Activated CD4-positive, alpha-beta memory T cell treated with anti-CD3 and anti-CD28 coated beads for 36 hours (primary cell): Measurements from ENCODE around the gene EDEM2. TPM values are rescaled to one million over a fixed set of nuclear protein-coding genes. Genes with fewer than 3 reads are reported as not detected.
"Not testable (repeated sequence)": the region's sequence is repeated elsewhere in the genome, so short reads cannot be mapped to it uniquely, and the experiment has no call there.

ENCODE experiments used
- CTCF ChIA-PET: fragments of 350-600 bp; sonication (Branson Sonifier 250); formaldehyde crosslinking; loops from one replicate; lab custom pipeline; 2021; ENCODE audit warnings: antibody characterized with exemption, inconsistent platforms; lab: Charles Lee
- POLR2A ChIA-PET: fragments of 350-600 bp; sonication (Branson Sonifier 250); formaldehyde crosslinking; loops from one replicate; lab custom pipeline; 2021; ENCODE audit warnings: antibody characterized with exemption; lab: Charles Lee
- DNase-seq: peaks from one replicate; pipeline ENCODE4 v3.0.0-alpha.2; 2020
- H3K27ac Mint-ChIP-seq: one replicate; pipeline ENCODE4 v1.8.0; 2021; ENCODE audit warnings: mixed read lengths
- H3K27me3 Mint-ChIP-seq: one replicate; pipeline ENCODE4 v1.8.0; 2021; ENCODE audit warnings: mixed read lengths
- H3K36me3 Mint-ChIP-seq: one replicate; pipeline ENCODE4 v1.8.0; 2021; ENCODE audit warnings: mixed read lengths
- H3K4me1 Mint-ChIP-seq: one replicate; pipeline ENCODE4 v1.8.0; 2021; ENCODE audit warnings: low read depth, mixed read lengths
- H3K4me3 Mint-ChIP-seq: one replicate; pipeline ENCODE4 v1.8.0; 2021; ENCODE audit warnings: mild to moderate bottlenecking, mixed read lengths
- H3K9me3 Mint-ChIP-seq: one replicate; pipeline ENCODE4 v1.8.0; 2021; ENCODE audit warnings: mixed read lengths
- intact Hi-C: fragments of 100-400 bp; cut with micrococcal nuclease; formaldehyde crosslinking; loops from one replicate; pipeline ENCODE4 v1.15.1; 2023
- total RNA-seq, 2 experiments: library from RNA; stranded (reverse); gene quantifications; one replicate each; pipeline ENCODE4 v1.2.3, GENCODE V29; 2021

EDEM2 gene
- total RNA-seq, 2 experiments from 2014 or later, result 17.3 to 19.9 TPM

DNA sequence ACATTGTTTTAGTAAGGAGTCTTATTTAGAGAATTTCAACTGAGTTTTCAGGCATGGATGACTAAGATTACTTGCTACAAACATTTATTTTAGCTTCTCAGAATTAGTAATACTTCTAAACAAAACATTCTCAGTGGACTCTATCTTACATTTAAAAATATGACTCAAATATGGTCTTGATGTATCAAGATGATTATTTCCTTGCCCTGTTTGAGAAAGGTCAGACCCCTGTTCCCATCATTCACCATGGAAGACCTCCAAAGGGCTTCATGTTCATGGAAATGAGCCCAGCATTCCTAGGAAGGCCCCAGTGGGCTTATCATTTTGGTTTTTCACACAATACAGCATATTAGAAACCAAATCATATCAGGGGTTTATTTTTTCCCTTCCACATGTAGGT is 29.9 kb downstream of the EDEM2 start:
- Mint-ChIP-seq H3K4me3 (no peak overlapping the region), H3K9me3 (no peaks in the 10 kb centered on the region), H3K27ac (peak overlapping the region; percentile 81), H3K36me3 (peaks cover 33% of the 10 kb centered on the region), H3K27me3 (no peaks in the 10 kb centered on the region), H3K4me1 (peaks cover 7% of the 10 kb centered on the region)
- no peak for DNase-seq
- ChIA-PET POLR2A (no interaction called here), CTCF (no interaction called here)
- intact Hi-C loops, result no loop called here

DNA sequence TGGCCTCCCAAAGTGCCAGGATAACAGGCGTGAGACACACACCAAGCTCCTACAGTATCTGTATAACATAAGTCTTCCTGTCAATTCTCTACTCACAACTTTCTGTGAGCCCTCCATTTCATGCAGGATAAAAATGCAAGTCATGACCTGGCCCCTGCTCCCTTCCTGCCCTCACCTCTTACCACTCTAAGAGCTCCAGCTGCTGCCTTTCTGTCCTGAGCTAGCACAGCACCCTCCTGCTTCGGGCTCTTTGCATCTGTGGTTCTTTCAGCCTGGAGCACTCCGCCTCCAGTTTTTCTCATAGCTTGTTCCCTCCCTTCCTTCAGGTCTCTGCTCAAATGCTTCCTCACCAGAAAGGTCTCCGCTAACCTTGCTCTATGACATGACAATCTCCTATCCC is 30.9 kb downstream of the EDEM2 start:
- ChIA-PET POLR2A (interaction anchor here (0.6 kb wide), 1 partner anchor 759 kb away, joined by 4 read pairs; no protein-coding TSS in a partner anchor), CTCF (interaction anchor here (1.5 kb wide), 1 partner anchor 20 kb away, joined by 9 read pairs; no protein-coding TSS in a partner anchor)
- H3K27me3 Mint-ChIP-seq, result no peaks in the 10 kb centered on the region
- peaks cover 11% of the 10 kb centered on the region for H3K4me1 Mint-ChIP-seq
- peaks cover 27% of the 10 kb centered on the region for H3K36me3 Mint-ChIP-seq
- H3K4me3 Mint-ChIP-seq, result no peak overlapping the region
- DNase-seq, result no peak
- intact Hi-C loops, result no loop called here
- peak overlapping the region; percentile 26 for H3K27ac Mint-ChIP-seq
- H3K9me3 Mint-ChIP-seq, result no peaks in the 10 kb centered on the region

GRCh38 chr20:35115606-35116005 is 31.5 kb downstream of the EDEM2 start:
- no peaks in the 10 kb centered on the region for H3K9me3 Mint-ChIP-seq
- H3K4me3 Mint-ChIP-seq, result no peak overlapping the region
- H3K36me3 Mint-ChIP-seq, result peaks cover 25% of the 10 kb centered on the region
- H3K27me3 Mint-ChIP-seq, result no peaks in the 10 kb centered on the region
- ChIA-PET CTCF (interaction anchor here (1.5 kb wide), 1 partner anchor 20 kb away, joined by 9 read pairs; no protein-coding TSS in a partner anchor), POLR2A (interaction anchor here (0.6 kb wide), 1 partner anchor 760 kb away, joined by 4 read pairs; no protein-coding TSS in a partner anchor)
- no peak for DNase-seq
- H3K4me1 Mint-ChIP-seq, result peaks cover 12% of the 10 kb centered on the region
- intact Hi-C loops, result no loop called here
- no peak overlapping the region for H3K27ac Mint-ChIP-seq

- POLR2A ChIA-PET, H3K9me3 Mint-ChIP-seq, CTCF ChIA-PET, intact Hi-C loops, H3K4me1 Mint-ChIP-seq, DNase-seq, H3K27me3 Mint-ChIP-seq, H3K4me3 Mint-ChIP-seq, H3K27ac Mint-ChIP-seq: not testable (repeated sequence)
- H3K36me3 Mint-ChIP-seq, result peaks cover 13% of the 10 kb centered on the region
Observed at GRCh38 chr20:35112276-35112675, 34.9 kb downstream of the EDEM2 start.

- peaks cover 6% of the 10 kb centered on the region for H3K4me1 Mint-ChIP-seq
Observed at GRCh38 chr20:35111141-35111888, 35.8 kb downstream of the EDEM2 start.

GRCh38 chr20:35108921-35109320 is 38.2 kb downstream of the EDEM2 start:
- peaks cover 6% of the 10 kb centered on the region for H3K4me1 Mint-ChIP-seq
- no peak overlapping the region for H3K4me3 Mint-ChIP-seq
- POLR2A ChIA-PET, result no interaction called here
- no peak overlapping the region for H3K27ac Mint-ChIP-seq
- no peak for DNase-seq
- CTCF ChIA-PET, result no interaction called here
- no peaks in the 10 kb centered on the region for H3K27me3 Mint-ChIP-seq
- no peaks in the 10 kb centered on the region for H3K36me3 Mint-ChIP-seq
- no peaks in the 10 kb centered on the region for H3K9me3 Mint-ChIP-seq
- intact Hi-C loops, result no loop called here

More at GRCh38 chr20:35111141-35111888, 35.8 kb downstream of the EDEM2 start:
- CTCF ChIA-PET, result interaction anchor here (2.3 kb wide), 1 partner anchor 15 kb away, joined by 11 read pairs; no protein-coding TSS in a partner anchor
- no peak overlapping the region for H3K4me3 Mint-ChIP-seq
- POLR2A ChIA-PET, result interaction anchor here (0.5 kb wide), 1 partner anchor 14 kb away, joined by 3 read pairs; no protein-coding TSS in a partner anchor
- intact Hi-C loops, result no loop called here
- H3K27ac Mint-ChIP-seq, result no peak overlapping the region
- H3K9me3 Mint-ChIP-seq, result no peaks in the 10 kb centered on the region
- peaks cover 10% of the 10 kb centered on the region for H3K36me3 Mint-ChIP-seq
- no peak for DNase-seq
- no peaks in the 10 kb centered on the region for H3K27me3 Mint-ChIP-seq

- no peak for DNase-seq
- Mint-ChIP-seq H3K27me3 (no peaks in the 10 kb centered on the region), H3K4me3 (no peak overlapping the region), H3K36me3 (no peaks in the 10 kb centered on the region), H3K9me3 (no peaks in the 10 kb centered on the region), H3K4me1 (peaks cover 6% of the 10 kb centered on the region), H3K27ac (no peak overlapping the region)
- intact Hi-C loops, result no loop called here
- CTCF ChIA-PET, result no interaction called here
- POLR2A ChIA-PET, result no interaction called here
Observed at GRCh38 chr20:35106827-35107380, 40.2 kb downstream of the EDEM2 start.

DNA sequence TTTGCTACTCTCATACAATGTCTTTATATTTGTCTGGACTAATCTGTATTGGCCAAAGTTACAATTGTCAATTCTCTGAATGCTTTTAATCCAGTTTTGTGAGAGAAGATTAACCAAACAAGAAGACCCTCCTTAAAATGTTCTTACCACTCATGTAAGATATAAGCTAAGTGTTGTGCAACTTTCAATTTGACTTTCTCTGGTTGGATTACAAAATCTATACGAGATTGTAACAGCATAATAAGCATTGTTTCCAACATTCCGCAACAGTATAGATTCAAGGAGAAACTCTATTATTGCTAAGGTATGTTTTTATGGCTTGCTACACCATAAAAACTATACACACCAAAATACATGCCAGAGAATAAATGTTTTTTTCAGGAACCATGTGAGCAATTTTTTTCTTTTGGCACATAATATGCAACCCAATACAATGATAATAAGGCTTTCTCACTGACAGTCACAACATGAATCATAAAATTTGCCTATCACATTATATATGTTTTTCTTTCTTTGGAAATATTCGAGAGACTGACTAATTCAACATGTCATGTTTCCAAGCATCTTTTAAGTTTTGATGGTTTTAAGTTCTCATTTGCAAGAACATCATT is 42.3 kb downstream of the EDEM2 start:
- intact Hi-C loops, result no loop called here
- CTCF ChIA-PET, result no interaction called here
- POLR2A ChIA-PET, result no interaction called here
- no peaks in the 10 kb centered on the region for H3K36me3 Mint-ChIP-seq
- H3K9me3 Mint-ChIP-seq, result no peaks in the 10 kb centered on the region
- DNase-seq, result no peak
- no peak overlapping the region for H3K4me3 Mint-ChIP-seq
- H3K4me1 Mint-ChIP-seq, result no peaks in the 10 kb centered on the region
- H3K27me3 Mint-ChIP-seq, result peaks cover 4% of the 10 kb centered on the region
- no peak overlapping the region for H3K27ac Mint-ChIP-seq

GRCh38 chr20:35101620-35102019 is 45.5 kb downstream of the EDEM2 start:
- CTCF ChIA-PET, result no interaction called here
- peaks cover 4% of the 10 kb centered on the region for H3K27me3 Mint-ChIP-seq

DNA sequence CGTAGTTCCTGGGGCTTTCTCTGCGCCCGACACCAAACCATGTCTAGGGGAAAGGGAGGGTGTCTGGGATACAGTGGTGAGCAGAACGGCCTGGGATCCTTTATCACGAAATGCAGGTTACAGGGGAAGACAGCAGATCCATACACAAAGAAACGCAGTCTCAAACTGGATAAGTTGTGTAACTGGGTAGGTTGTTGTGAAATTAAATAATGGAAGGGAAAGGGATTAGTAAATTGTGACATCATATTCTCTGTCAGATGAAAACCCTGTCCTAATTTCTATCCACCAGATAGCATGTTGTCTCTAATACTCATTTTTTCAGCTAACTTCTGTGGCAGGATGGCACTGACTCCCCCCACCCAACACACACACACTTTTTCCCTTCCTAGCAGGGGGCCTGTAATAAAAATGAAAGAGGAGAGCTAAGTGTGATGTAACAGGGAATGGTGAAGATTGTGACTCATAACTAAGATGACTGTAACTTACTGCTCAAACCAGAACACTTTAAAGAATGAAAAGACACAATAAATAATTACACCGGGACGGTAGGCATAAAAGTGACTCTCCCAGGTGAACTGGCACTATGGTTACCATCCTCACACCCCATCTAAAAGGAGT is 53.8 kb downstream of the EDEM2 start:
- CTCF ChIA-PET, result interaction anchor here (0.6 to 3.0 kb wide), 4 partner anchors 8 to 124 kb away, joined by 3 to 13 read pairs (median 3); no protein-coding TSS in a partner anchor
- Mint-ChIP-seq H3K4me1 (peaks cover 46% of the 10 kb centered on the region), H3K36me3 (peaks cover 4% of the 10 kb centered on the region), H3K4me3 (peak overlapping the region; percentile 84), H3K27ac (peak overlapping the region; percentile 96), H3K27me3 (no peaks in the 10 kb centered on the region), H3K9me3 (no peaks in the 10 kb centered on the region)
- DNase-seq, result peak; percentile 70
- intact Hi-C loops, result loop anchor here (1.0 to 10.0 kb wide), 9 partner anchors 37 to 361 kb away; partner anchors contain the start of genes ACSS2, CEP250, EDEM2 and GSS
- POLR2A ChIA-PET, result interaction anchor here (1.3 to 2.6 kb wide), 3 partner anchors 38 to 861 kb away, joined by 4 to 16 read pairs (median 8); partner anchors contain the start of genes EDEM2 and SCAND1

More at GRCh38 chr20:35101620-35102019, 45.5 kb downstream of the EDEM2 start:
- no peak for DNase-seq
- intact Hi-C loops, result no loop called here
- Mint-ChIP-seq H3K9me3 (no peaks in the 10 kb centered on the region), H3K27ac (no peak overlapping the region), H3K4me1 (peaks cover 3% of the 10 kb centered on the region), H3K36me3 (no peaks in the 10 kb centered on the region), H3K4me3 (no peak overlapping the region)
- POLR2A ChIA-PET, result no interaction called here

GRCh38 chr20:35092524-35093266 is 54.4 kb downstream of the EDEM2 start, which contains the start of gene TRPC4AP:
Gene TRPC4AP, minus strand, starts transcription at chr20:35092807. Its CDS starts 26 bp downstream, at chr20:35092781.
- Mint-ChIP-seq H3K4me3 (peak within 1 kb of the TSS; percentile 84), H3K27ac (peak within 1 kb of the TSS; percentile 96), H3K9me3 (no peaks in the 10 kb centered on the region), H3K27me3 (no peaks in the 10 kb centered on the region), H3K36me3 (peaks cover 4% of the 10 kb centered on the region), H3K4me1 (peaks cover 52% of the 10 kb centered on the region)
- CTCF ChIA-PET, result interaction anchor here (0.6 to 3.0 kb wide), 7 partner anchors 7 to 429 kb away, joined by 3 to 13 read pairs (median 3); partner anchors contain the start of gene GGT7
- intact Hi-C loops, result loop anchor here (1.0 to 10.0 kb wide), 9 partner anchors 36 to 362 kb away; partner anchors contain the start of genes ACSS2, CEP250, EDEM2 and GSS
- peak; percentile 93 for DNase-seq
- POLR2A ChIA-PET, result interaction anchor here (1.1 to 2.6 kb wide), 5 partner anchors 37 to 862 kb away, joined by 3 to 16 read pairs (median 4); partner anchors contain the start of genes EDEM2 and SCAND1
